Kidney (tissue), 14 donors: ENCODE measurements around the gene EPS8L3. TPM values are rescaled to one million over a fixed set of nuclear protein-coding genes. Genes with fewer than 3 reads are reported as not detected.
"Not testable (repeated sequence)": the region's sequence is repeated elsewhere in the genome, so short reads cannot be mapped to it uniquely, and the experiment has no call there.

ENCODE experiments used
- DNase-seq, 5 donors: peaks; one replicate each; pipeline ENCODE4 v3.0.0-alpha.2; 2013 to 2020
- FAIRE-seq: peaks from 2 replicates; lab custom pipeline; 2012; peaks lifted over from hg19 to GRCh38; lab: Jason Lieb, UNC
- H3K27ac ChIP-seq, 2 donors: one replicate each; pipeline ENCODE4 v1.7.0; 2013; ENCODE audit warnings: low read depth in 2 of 2, low read length in 2 of 2, inconsistent platforms in 1 of 2
- H3K27me3 ChIP-seq: one replicate; pipeline ENCODE4 v1.7.1; 2013; ENCODE audit warnings: low read length, inconsistent platforms; ENCODE audit not compliant: control insufficient read depth, insufficient read depth
- H3K36me3 ChIP-seq, 3 donors: one replicate each; pipeline versions ENCODE4 v1.7.0 to v1.7.1; 2013; ENCODE audit warnings: low read length in 3 of 3, control low read depth in 1 of 3, inconsistent platforms in 1 of 3; ENCODE audit not compliant: insufficient read depth in 3 of 3, control insufficient read depth in 2 of 3
- H3K4me1 ChIP-seq, 3 donors: one replicate each; pipeline versions ENCODE4 v1.7.0 to v1.7.1; 2013; ENCODE audit warnings: low read length in 3 of 3, inconsistent platforms in 1 of 3, low read depth in 1 of 3; ENCODE audit not compliant: control insufficient read depth in 2 of 3, insufficient read depth in 2 of 3
- H3K4me3 ChIP-seq, 3 donors: one replicate each; pipeline versions ENCODE4 v1.7.0 to v1.8.1; 2013; ENCODE audit warnings: low read length in 3 of 3, control low read depth in 1 of 3, inconsistent platforms in 1 of 3
- H3K9ac ChIP-seq, 3 donors: one replicate each; pipeline versions ENCODE4 v1.7.0 to v1.7.1; 2013; ENCODE audit warnings: low read length in 3 of 3, control low read depth in 1 of 3, inconsistent platforms in 1 of 3
- H3K9me3 ChIP-seq, 3 donors: one replicate each; pipeline versions ENCODE4 v1.7.0 to v1.7.1; 2013; ENCODE audit warnings: low read length in 3 of 3, control low read depth in 1 of 3, inconsistent platforms in 1 of 3; ENCODE audit not compliant: control insufficient read depth in 2 of 3, insufficient read depth in 1 of 3
- CTCF ChIP-seq: IDR thresholded peaks from 3 replicates; pipeline ENCODE4 v1.5.1; 2012; ENCODE audit warnings: mild to moderate bottlenecking, moderate library complexity, borderline replicate concordance; ENCODE audit not compliant: insufficient read depth; ENCODE audit errors: extremely low read depth
- intact Hi-C: fragments of 100-400 bp; cut with DNase I; formaldehyde crosslinking; loops from one replicate; pipeline ENCODE4 v1.11.1; 2022
- polyA plus RNA-seq: library from polyadenylated mRNA; stranded (reverse); fragments of 350-450 nt; fragmentation: Illumina TruSeq; extraction: RNeasy Lipid Tissue Mini Kit (QIAGEN cat#74804); gene quantifications from one replicate; pipeline ENCODE4 v1.2.3, GENCODE V29; 2014; ENCODE audit warnings: low read depth, low replicate concordance; ENCODE audit not compliant: insufficient read depth
- total RNA-seq: library from RNA; stranded (reverse); fragmentation: NEBNext Ultra II Directional; extraction: Animal tissue kit (Norgen Biotek cat#: 25700); gene quantifications from one replicate; pipeline ENCODE4 v1.2.1, GENCODE V29; 2021
- donor health status: control.
- donor health status: control.
- donor health status: control.
- donor health status: control.
- donor health status: control.
- donor health status: DM: yes; HTN: yes; CAD: no.
- donor health status: Normal renal cell carcinoma (clear cell type).

Gene EPS8L3
- total and polyA plus RNA-seq, 2 donors from 2014 or later: 1.8 TPM; not detected in 1

- DNase-seq (peak in 1 of 5 donors; percentile 8), FAIRE-seq (no peak)
- Histone ChIP-seq H3K9me3 (no peaks in the 10 kb centered on the region), H3K27me3 (no peaks in the 10 kb centered on the region), H3K4me1 (peaks cover 0 to 3% (median 0%) of the 10 kb centered on the region in 3 donors), H3K27ac (no peak overlapping the region), H3K4me3 (no peak overlapping the region), H3K9ac (no peak overlapping the region), H3K36me3 (no peaks in the 10 kb centered on the region)
- intact Hi-C loops: no loop called here
- TF ChIP-seq CTCF: no peak
These were observed 58.3 kb downstream of the EPS8L3 start for GRCh38 chr1:109705411-109705810.

GRCh38 chr1:109704173-109704572 lies 59.5 kb downstream of the EPS8L3 start:
- H3K27ac ChIP-seq: no peak overlapping the region
- DNase-seq (peak in 1 of 5 donors; percentile 10), FAIRE-seq (no peak)
- no peaks in the 10 kb centered on the region for H3K36me3 ChIP-seq
- H3K4me1 ChIP-seq: peaks cover 0 to 3% (median 0%) of the 10 kb centered on the region in 3 donors
- no peak overlapping the region for H3K4me3 ChIP-seq
- H3K9ac ChIP-seq: no peak overlapping the region
- intact Hi-C loops: no loop called here
- TF ChIP-seq CTCF: no peak
- H3K9me3 ChIP-seq: no peaks in the 10 kb centered on the region
- H3K27me3 ChIP-seq: no peaks in the 10 kb centered on the region

- H3K4me3 ChIP-seq, FAIRE-seq, H3K9ac ChIP-seq, H3K9me3 ChIP-seq, DNase-seq, H3K27me3 ChIP-seq, H3K36me3 ChIP-seq, intact Hi-C loops, H3K27ac ChIP-seq, H3K4me1 ChIP-seq: not testable (repeated sequence)
These were observed 60.8 kb downstream of the EPS8L3 start for GRCh38 chr1:109702940-109703339.

Other genes with a start within 250 kb of the EPS8L3 start
- gene GPR61, start 224.1 kb downstream of the EPS8L3 start, total RNA-seq: not detected
- gene GPR61, start 224.1 kb downstream of the EPS8L3 start, polyA plus RNA-seq: not detected
- 8.0 TPM for gene GNAI3, start 215.3 kb downstream of the EPS8L3 start, total RNA-seq
- 4.2 TPM for gene GNAI3, start 215.3 kb downstream of the EPS8L3 start, polyA plus RNA-seq
- gene GNAT2, start 144.3 kb downstream of the EPS8L3 start, total RNA-seq: not detected
- gene GNAT2, start 144.3 kb downstream of the EPS8L3 start, polyA plus RNA-seq: not detected
- 55.3 TPM for gene AMPD2, start 144.1 kb downstream of the EPS8L3 start, total RNA-seq
- 21.1 TPM for gene AMPD2, start 144.1 kb downstream of the EPS8L3 start, polyA plus RNA-seq
- gene GSTM4, start 107.8 kb downstream of the EPS8L3 start, total RNA-seq: 34.0 TPM
- 117 TPM for gene GSTM4, start 107.8 kb downstream of the EPS8L3 start, polyA plus RNA-seq
- gene GSTM2, start 95.9 kb downstream of the EPS8L3 start, total RNA-seq: 47.1 TPM
- 116 TPM for gene GSTM2, start 95.9 kb downstream of the EPS8L3 start, polyA plus RNA-seq
- not detected for gene GSTM1, start 76.1 kb downstream of the EPS8L3 start, total RNA-seq
- gene GSTM1, start 76.1 kb downstream of the EPS8L3 start, polyA plus RNA-seq: 61.2 TPM
- 4.2 TPM for gene GSTM5, start 51.7 kb downstream of the EPS8L3 start, total RNA-seq
- gene GSTM5, start 51.7 kb downstream of the EPS8L3 start, polyA plus RNA-seq: 9.1 TPM
- gene GSTM3, start 22.9 kb downstream of the EPS8L3 start, total RNA-seq: 54.7 TPM
- 405 TPM for gene GSTM3, start 22.9 kb downstream of the EPS8L3 start, polyA plus RNA-seq
- gene CSF1, start 146.9 kb upstream of the EPS8L3 start, total RNA-seq: 33.8 TPM
- 11.1 TPM for gene CSF1, start 146.9 kb upstream of the EPS8L3 start, polyA plus RNA-seq
- 125 TPM for gene AHCYL1, start 220.8 kb upstream of the EPS8L3 start, total RNA-seq
- gene AHCYL1, start 220.8 kb upstream of the EPS8L3 start, polyA plus RNA-seq: 103 TPM